ENCODE measurements around the gene STK31.
"Not testable (repeated sequence)": the region's sequence is repeated elsewhere in the genome, so short reads cannot be mapped to it uniquely, and the experiment has no call there.

The STK31 gene

GRCh38 chr7:23713285-23714149 is 3.5 kb downstream of the STK31 start:
- DNase-seq (ENCODE audit: low read depth in 2 of 2) = no peak

- DNase-seq (ENCODE audit: low read depth in 2 of 2) = no peak
Observed at GRCh38 chr7:23714150-23714464, 4.1 kb downstream of the STK31 start.

DNA sequence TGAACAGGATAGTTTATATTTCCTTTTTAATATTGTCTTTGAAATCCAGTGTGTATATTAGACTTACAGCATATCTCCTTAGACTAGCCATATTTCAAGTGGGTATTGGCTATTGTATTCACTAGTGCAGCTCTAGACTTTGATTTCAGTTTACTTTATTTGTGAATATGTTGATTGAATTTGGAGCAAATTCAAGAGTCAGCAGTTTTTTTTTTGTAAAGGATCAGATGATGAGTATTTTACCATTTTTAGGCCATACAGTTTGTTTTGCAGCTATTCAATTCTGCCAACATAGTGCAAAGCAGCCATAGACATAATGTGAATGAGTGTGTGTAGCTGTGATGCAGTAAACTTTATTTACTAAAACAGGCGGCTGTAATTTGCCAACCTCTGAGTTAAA is 4.6 kb downstream of the STK31 start:
- no peak for DNase-seq (ENCODE audit: low read depth in 2 of 2)

DNA sequence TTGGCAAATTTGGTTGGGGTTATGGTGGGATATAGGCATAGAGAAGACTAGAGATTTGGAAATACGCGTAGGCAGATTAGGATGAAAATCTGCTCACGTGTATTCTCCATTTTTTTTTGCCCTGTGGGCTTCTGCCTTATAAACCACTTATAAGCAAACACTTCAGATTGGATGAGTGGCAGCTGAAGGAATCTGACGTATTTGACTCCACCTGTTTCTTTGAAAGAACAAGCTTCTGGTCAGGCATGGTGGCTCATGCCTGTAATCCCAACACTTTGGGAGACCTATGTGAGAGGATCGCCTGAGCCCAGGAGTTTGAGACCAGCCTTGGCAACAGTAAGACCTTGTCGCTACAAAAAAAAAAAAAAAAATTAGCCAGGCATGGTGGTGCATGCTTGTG is 5.1 kb downstream of the STK31 start:
- DNase-seq (ENCODE audit: low read depth in 2 of 2) = no peak

GRCh38 chr7:23717788-23718187 is 7.8 kb downstream of the STK31 start:
- no peak for DNase-seq (ENCODE audit: low read depth in 2 of 2)

DNA sequence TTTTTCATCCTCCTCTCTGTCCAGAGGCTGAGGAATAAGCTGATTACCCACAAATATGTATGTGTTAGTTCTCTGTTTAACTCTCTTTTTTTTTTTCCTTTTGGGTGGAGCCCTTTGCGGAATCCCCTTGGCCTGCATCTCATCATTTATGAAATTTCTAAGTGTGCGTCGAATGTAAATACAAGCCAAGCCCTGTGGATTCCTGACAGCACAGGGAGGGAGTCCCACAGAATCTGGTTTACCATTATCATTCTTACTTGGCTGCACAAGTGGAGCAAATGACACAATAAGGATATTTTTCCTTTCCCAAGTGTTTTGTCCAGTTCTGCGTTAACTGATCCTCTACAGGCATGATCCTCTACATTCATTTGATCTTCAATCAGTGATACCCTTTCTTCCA is 11.4 kb downstream of the STK31 start:
- DNase-seq (ENCODE audit: low read depth in 2 of 2) = no peak

DNA sequence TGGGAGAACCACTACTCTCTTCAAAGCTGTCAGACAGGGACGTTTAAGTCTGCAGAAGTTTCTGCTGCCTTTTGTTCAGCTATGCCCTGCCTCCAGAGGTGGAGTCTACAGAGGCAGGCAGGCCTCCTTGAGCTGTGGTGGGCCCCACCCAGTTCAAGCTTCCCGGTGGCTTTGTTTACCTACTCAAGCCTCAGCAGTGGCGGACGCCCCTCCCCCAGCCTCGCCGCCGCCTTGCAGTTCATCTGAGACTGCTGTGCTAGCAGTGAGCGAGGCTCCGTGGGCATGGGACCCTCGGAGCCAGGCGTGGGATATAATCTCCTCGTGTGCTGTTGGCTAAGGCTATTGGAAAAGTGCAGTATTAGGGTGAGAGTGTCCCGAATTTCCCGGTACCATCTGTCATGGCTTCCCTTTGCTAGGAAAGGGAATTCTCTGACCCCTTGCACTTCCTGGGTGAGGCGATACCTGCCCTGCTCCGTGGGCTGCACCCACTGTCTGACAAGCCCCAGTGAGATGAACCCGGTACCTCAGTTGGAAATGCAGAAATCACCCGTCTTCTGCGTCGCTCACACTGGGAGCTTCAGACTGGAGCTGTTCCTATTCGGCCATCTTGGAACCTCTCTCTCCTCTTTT is 12.7 kb downstream of the STK31 start:
- DNase-seq (ENCODE audit: low read depth in 2 of 2) = not testable (repeated sequence)

- DNase-seq (ENCODE audit: low read depth in 2 of 2) = not testable (repeated sequence)
Observed at GRCh38 chr7:23724113-23724512, 14.1 kb downstream of the STK31 start.

DNA sequence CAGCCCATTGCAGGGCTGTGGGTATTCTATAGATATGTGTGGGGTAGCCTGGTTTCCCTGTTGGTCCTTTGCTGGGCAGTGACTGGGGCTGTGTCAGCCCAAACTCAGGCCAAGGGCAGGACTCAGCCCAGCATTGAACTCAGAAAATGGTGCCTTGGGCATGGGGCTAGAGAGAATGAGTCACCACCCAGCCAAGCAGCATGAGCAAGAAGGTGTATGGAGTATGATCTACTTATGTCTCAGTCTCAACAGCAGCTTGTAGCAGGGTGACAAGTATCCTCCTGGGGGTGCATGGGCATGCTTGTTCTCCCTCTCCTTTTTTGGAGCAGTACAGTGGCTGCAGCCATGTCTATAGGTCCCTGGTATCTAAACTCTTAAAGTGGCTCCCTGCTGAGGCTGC is 32.0 kb downstream of the STK31 start:
- no peak for DNase-seq (ENCODE audit: low read depth in 2 of 2)

DNA sequence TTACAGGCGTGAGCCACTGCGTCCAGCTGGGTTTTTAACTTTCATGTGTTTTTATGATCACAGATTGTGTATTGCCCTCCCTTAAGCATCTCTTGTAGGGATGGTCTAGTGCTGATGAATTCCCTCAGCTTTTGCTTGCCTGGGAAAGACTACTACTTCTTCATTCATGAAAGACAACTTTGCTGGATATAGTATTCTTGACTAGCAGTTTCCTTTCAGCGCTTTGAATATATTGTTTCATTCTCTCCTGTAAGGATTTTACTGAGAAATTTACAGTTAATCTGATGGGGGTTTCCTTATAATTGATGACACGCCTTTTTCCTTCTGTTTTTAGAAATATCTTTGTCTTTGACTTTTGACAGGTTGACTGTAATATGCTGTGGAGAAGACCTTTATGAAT is 33.2 kb downstream of the STK31 start:
- DNase-seq (ENCODE audit: low read depth in 2 of 2) = no peak

GRCh38 chr7:23746629-23747028 is 36.6 kb downstream of the STK31 start:
- no peak for DNase-seq (ENCODE audit: low read depth in 2 of 2)

DNA sequence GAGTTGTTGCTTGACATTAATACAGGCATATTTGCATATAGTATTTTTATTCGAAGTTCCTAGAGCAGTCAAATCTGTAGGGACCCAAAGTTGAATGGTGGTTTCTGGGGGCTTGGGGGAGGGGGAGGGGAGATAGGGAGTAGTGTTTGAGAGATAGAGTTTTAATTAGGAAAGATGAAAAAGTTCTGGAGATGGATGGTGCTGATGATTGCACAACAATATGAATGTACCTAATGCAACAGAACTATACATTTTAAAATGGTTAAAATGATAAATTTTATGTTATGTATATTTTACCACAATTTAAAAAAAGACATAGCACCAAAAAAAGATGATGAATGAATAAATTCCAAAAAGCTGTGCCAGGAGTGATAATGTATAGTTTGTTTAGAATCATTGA is 41.8 kb downstream of the STK31 start:
- DNase-seq (ENCODE audit: low read depth in 2 of 2) = no peak

DNA sequence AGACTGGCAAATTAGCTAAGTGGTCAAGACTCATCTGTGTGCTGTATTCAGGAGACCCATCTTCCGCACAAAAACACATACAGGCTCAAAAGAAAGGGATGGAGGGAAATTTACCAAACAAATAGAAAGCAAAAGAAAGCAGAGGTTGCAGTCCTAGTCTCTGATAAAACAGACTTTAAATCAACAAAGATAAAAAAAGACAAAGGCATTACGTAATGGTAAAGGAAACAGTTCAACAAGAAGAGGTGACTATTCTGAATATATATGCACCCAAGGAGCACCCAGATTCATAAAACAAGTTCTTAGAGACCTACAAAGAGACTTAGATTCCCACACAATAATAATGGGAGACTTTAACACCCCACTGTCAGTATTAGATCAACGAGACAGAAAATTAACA is 48.8 kb downstream of the STK31 start:
- DNase-seq (ENCODE audit: low read depth in 2 of 2) = not testable (repeated sequence)

DNA sequence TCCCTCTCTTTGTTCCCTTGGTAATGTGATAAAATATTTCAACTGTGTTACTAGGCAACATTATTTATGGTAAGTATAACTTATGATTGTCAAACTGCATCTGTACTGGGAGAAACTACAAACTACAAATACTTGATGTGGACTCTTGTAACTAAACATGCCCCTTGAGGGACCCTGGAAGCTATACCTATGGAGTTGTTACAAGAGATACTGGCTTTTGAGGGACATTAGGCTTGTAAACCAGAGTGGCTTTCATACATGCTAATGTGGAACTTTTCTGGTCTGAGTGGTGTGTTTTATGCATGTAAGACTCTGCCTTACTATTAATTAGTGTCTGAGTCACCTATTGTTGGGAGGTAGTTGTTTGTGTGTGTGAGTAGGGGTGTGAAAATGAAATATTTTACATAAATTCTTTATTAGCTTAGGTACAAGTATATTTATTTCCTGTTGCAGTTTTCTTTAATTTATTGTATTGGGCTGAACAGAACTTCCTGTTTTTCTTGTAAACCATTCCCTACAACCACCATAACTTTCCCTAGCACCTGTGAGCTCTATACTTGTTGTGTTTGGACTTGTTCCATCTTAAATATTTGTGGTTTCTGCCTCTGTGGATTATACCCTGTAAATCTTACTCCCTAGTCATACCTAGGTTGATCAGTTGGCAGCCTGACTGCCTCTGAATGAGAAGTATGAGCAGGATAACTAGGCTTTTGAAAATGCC is 49.8 kb downstream of the STK31 start:
- DNase-seq (ENCODE audit: low read depth in 2 of 2) = no peak

DNA sequence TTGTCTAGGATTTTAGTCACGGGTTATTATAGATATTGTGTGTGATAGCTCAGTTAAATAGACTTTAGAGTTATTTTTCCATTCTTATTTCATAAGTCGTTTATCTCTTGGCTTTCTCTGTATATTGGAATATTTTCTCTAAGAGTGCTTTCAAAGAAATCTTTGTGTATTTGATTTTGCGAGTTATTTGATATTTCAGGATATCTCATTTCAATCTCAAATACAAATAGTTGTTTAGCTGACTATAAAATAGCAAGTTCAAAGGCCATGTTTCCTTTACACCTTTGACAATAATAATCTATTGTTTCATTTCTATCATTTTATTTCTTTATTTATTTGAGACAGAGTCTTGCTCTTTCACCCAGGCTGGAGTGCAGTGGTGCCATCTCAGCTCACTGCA is 55.9 kb downstream of the STK31 start:
- DNase-seq (ENCODE audit: low read depth in 2 of 2) = no peak

GRCh38 chr7:23767514-23767913 is 57.5 kb downstream of the STK31 start:
- DNase-seq (ENCODE audit: low read depth in 2 of 2) = no peak

DNA sequence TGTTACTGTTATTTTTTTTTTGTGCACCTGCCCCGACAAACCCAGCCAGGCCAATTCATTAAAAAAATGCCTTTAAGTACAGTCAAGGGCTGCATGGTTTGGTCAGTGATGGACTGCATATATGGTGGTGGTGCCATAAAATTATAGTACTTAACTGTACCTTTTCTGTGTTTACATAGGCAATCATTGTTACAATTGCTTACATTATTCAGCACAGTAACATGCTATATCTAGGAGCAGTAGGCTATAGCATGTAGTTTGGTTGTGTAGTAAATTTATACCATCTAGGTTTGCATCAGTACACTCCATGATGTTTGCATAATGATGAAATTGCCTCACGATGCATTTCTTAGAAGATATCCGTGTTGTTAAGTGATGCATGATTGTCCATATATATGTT is 58.0 kb downstream of the STK31 start:
- no peak for DNase-seq (ENCODE audit: low read depth in 2 of 2)

DNA sequence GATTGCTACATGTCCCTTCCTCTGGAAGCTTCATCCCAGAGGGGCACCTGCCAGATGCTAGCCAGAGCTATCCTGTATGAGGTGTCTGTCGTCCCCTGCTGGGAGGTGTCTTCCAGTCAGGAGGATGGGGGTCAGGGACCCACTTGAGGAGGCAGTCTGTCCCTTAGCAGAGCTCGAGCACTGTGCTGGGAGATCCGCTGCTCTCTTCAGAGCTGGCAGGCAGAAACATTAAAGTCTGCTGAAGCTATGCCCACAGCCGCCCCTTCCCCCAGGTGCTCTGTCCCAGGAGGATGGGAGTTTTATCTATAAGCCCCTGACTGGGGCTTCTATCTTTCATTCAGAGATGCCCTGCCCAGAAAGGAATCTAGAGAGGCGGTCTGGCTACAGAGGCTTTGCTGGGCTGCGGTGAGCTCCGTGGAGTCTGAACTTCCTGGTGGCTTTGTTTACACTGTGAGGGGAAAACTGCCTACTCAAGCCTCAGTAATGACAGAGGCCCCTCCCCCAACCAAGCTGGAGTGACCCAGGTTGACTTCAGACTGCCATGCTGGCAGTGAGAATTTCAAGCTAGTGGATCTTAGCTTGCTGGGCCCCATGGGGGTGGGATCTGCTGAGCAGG is 69.3 kb downstream of the STK31 start:
- not testable (repeated sequence) for DNase-seq (ENCODE audit: low read depth in 2 of 2)

DNA sequence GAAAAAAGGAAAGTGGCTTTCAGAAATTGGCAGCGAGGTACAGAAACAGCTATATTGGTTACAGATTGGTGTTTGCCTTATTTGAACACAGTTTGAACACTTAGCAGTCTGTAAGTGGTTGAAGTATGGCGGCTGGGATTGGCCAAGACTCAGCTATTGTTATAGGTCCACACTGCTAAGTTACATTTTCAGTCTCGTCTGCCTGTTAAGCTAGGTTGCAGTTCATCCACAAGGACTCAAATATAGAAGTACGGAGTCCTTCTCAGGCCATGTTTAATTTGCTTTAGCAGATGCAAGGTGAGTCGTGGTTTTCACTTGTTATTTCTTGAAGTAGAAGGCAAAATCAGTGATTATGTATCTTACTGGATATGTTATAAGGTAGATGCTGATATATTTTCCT is 73.1 kb downstream of the STK31 start:
- no peak for DNase-seq (ENCODE audit: low read depth in 2 of 2)

- DNase-seq (ENCODE audit: low read depth in 2 of 2) = no peak
Observed at GRCh38 chr7:23787272-23787671, 77.3 kb downstream of the STK31 start.

DNA sequence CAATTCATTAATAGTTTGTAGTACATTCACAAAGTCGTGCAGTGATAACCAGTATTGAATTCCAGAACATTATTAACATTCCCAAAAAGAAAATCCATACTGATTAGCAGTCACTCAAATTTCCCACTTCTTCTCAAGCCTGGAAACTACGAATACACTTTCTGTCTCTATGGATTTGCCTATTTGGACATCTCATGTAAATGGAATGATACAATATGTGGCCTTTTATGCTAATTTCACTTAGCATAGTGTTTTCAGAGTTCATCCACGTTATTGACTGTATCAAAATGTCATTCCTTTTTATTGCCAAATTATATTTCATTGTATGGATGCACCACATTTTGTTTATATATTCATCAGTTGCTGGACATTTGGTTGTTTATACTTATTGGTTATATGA is 78.8 kb downstream of the STK31 start:
- DNase-seq (ENCODE audit: low read depth in 2 of 2) = no peak

GRCh38 chr7:23791721-23792120 is 81.7 kb downstream of the STK31 start:
- no peak for DNase-seq (ENCODE audit: low read depth in 2 of 2)

Measured in activated CD4-positive, alpha-beta T cell treated with anti-CD3 and anti-CD28 coated beads for 24 hours (primary cell).